ENCODE data around the gene MSL3.

DNA sequence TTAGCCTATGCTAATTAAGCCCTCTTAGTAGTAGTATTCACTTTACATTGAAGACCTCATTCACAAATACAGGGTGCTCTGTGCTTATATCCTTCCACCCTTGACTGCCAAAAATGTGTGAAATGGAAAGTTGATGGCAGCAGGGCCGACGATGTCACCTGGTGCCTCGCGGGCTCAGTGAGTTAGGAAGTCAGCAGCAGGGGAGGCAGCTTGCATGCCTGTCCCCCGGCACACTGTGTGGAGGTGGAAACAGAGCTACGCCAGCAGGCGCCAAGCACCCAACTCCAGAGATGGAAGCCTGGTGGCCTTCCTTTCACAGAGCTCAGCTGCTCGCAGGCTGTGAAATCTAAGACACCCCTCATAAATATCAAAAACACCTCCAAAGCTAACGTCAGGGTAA lies 8.4 kb downstream of the MSL3 start:
- no peak for TF ChIP-seq CTCF (IDR thresholded peaks at IDR 0.05; ENCODE audit: insufficient read depth, low read length)
- no peak for TF ChIP-seq GABPA (IDR thresholded peaks at IDR 0.05; ENCODE audit: low read depth)
- TF ChIP-seq POLR2AphosphoS5 (IDR thresholded peaks at IDR 0.05; ENCODE audit: low read depth), result no peak
- no peak for TF ChIP-seq REST (IDR thresholded peaks at IDR 0.05; ENCODE audit: insufficient replicate concordance, low read depth)
- no peak for TF ChIP-seq SPI1 (IDR thresholded peaks at IDR 0.05; ENCODE audit: borderline replicate concordance, low read depth)
